Measurements from ENCODE around the gene TFF3.

TFF3 gene

GRCh38 chr21:42264245-42265195 lies 50.7 kb downstream of the TFF3 start:
- DNase-seq = no peak

- DNase-seq = no peak
Measured at GRCh38 chr21:42263591-42264131, 51.5 kb downstream of the TFF3 start.

DNA sequence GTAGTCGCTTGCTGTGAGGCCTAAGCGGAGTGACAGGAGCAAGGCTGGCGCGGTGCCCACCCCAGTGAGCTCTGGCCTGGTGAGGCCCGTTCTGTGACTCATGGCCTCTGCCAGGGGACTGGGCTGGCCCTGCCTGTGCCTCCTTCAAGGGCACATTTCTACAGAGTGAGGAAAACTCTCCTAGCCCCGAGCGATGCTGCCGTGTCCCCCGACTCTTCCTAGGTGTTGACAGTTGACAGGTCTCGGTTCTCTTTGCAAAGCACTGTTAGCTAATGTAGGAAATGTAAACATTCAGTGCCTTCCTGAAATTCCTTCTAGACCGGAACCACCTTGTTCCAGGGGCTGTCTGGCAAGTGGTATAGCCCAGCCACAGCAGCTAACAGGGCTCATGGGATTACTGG lies 52.4 kb downstream of the TFF3 start:
- DNase-seq = no peak

GRCh38 chr21:42261829-42262200 lies 53.4 kb downstream of the TFF3 start:
- DNase-seq = no peak
